Mucosa of rectum (tissue), 2 donors: ENCODE measurements around the gene NCKAP1.
"Not testable (repeated sequence)": the region's sequence is repeated elsewhere in the genome, so short reads cannot be mapped to it uniquely, and the experiment has no call there.

ENCODE experiments used
- H3K27ac ChIP-seq, 2 donors: one replicate each; pipeline ENCODE4 v1.7.0; 2013; ENCODE audit warnings: inconsistent platforms in 2 of 2, low read depth in 2 of 2, low read length in 2 of 2
- H3K27me3 ChIP-seq, 2 donors: one replicate each; pipeline ENCODE4 v1.7.0; 2013; ENCODE audit warnings: low read length in 2 of 2; ENCODE audit not compliant: control insufficient read depth in 2 of 2, insufficient read depth in 2 of 2
- H3K36me3 ChIP-seq, 2 donors: one replicate each; pipeline ENCODE4 v1.7.0; 2013; ENCODE audit warnings: low read length in 2 of 2; ENCODE audit not compliant: control insufficient read depth in 2 of 2, insufficient read depth in 2 of 2
- H3K4me1 ChIP-seq, 2 donors: one replicate each; pipeline ENCODE4 v1.7.0; 2013; ENCODE audit warnings: low read length in 2 of 2, mild to moderate bottlenecking in 1 of 2; ENCODE audit not compliant: control insufficient read depth in 2 of 2, insufficient read depth in 2 of 2
- H3K4me3 ChIP-seq, 2 donors: one replicate each; pipeline ENCODE4 v1.7.0; 2013; ENCODE audit warnings: low read length in 2 of 2
- H3K9ac ChIP-seq, 2 donors: one replicate each; pipeline ENCODE4 v1.7.0; 2013; ENCODE audit warnings: low read length in 2 of 2, low read depth in 1 of 2, mild to moderate bottlenecking in 1 of 2
- H3K9me3 ChIP-seq, 2 donors: one replicate each; pipeline ENCODE4 v1.7.0; 2013; ENCODE audit warnings: low read length in 2 of 2; ENCODE audit not compliant: control insufficient read depth in 2 of 2
- donor health status: healthy.
- donor health status: Normal muscosa, but diverticular disease.

The NCKAP1 gene

GRCh38 chr2:183068561-183068960 is 30.3 kb upstream of the NCKAP1 start:
- Histone ChIP-seq H3K4me3 (no peak overlapping the region), H3K27me3 (no peaks in the 10 kb centered on the region), H3K9me3 (no peaks in the 10 kb centered on the region), H3K9ac (no peak overlapping the region), H3K36me3 (no peaks in the 10 kb centered on the region), H3K4me1 (no peaks in the 10 kb centered on the region), H3K27ac (no peak overlapping the region)

GRCh38 chr2:183063083-183063482 is 24.8 kb upstream of the NCKAP1 start:
- no peaks in the 10 kb centered on the region for H3K36me3 ChIP-seq

GRCh38 chr2:183060571-183061231 is 22.4 kb upstream of the NCKAP1 start:
- H3K9ac ChIP-seq: no peak overlapping the region
- H3K9me3 ChIP-seq: no peaks in the 10 kb centered on the region
- peaks cover 0 to 3% of the 10 kb centered on the region in 2 donors for H3K4me1 ChIP-seq
- H3K36me3 ChIP-seq: no peaks in the 10 kb centered on the region
- H3K27ac ChIP-seq: no peak overlapping the region
- no peak overlapping the region for H3K4me3 ChIP-seq
- H3K27me3 ChIP-seq: no peaks in the 10 kb centered on the region

More at GRCh38 chr2:183063083-183063482, 24.8 kb upstream of the NCKAP1 start:
- Histone ChIP-seq H3K9ac (no peak overlapping the region), H3K4me1 (no peaks in the 10 kb centered on the region), H3K9me3 (no peaks in the 10 kb centered on the region), H3K27ac (no peak overlapping the region), H3K4me3 (no peak overlapping the region), H3K27me3 (no peaks in the 10 kb centered on the region)

- no peaks in the 10 kb centered on the region for H3K9me3 ChIP-seq
- no peaks in the 10 kb centered on the region for H3K27me3 ChIP-seq
- H3K4me3 ChIP-seq: no peak overlapping the region
- H3K9ac ChIP-seq: no peak overlapping the region
- H3K36me3 ChIP-seq: no peaks in the 10 kb centered on the region
- H3K4me1 ChIP-seq: peaks cover 0 to 3% of the 10 kb centered on the region in 2 donors
- no peak overlapping the region for H3K27ac ChIP-seq
Observed at GRCh38 chr2:183059561-183059960, 21.3 kb upstream of the NCKAP1 start.

- no peaks in the 10 kb centered on the region for H3K27me3 ChIP-seq
- no peak overlapping the region for H3K4me3 ChIP-seq
- no peaks in the 10 kb centered on the region for H3K36me3 ChIP-seq
- peaks cover 0 to 3% of the 10 kb centered on the region in 2 donors for H3K4me1 ChIP-seq
- no peak overlapping the region for H3K9ac ChIP-seq
- H3K9me3 ChIP-seq: no peaks in the 10 kb centered on the region
- no peak overlapping the region for H3K27ac ChIP-seq
Observed at GRCh38 chr2:183057333-183057985, 19.2 kb upstream of the NCKAP1 start.

- Histone ChIP-seq H3K4me1 (no peaks in the 10 kb centered on the region), H3K9me3 (no peaks in the 10 kb centered on the region), H3K27ac (no peak overlapping the region), H3K4me3 (no peak overlapping the region), H3K27me3 (no peaks in the 10 kb centered on the region), H3K9ac (no peak overlapping the region), H3K36me3 (no peaks in the 10 kb centered on the region)
Observed at GRCh38 chr2:183049420-183049819, 11.2 kb upstream of the NCKAP1 start.

- H3K27me3 ChIP-seq, H3K9me3 ChIP-seq, H3K36me3 ChIP-seq, H3K4me1 ChIP-seq, H3K9ac ChIP-seq, H3K4me3 ChIP-seq, H3K27ac ChIP-seq: not testable (repeated sequence)
Observed at GRCh38 chr2:183047486-183048125, 9.3 kb upstream of the NCKAP1 start.

GRCh38 chr2:183043580-183043979 is 5.3 kb upstream of the NCKAP1 start:
- H3K36me3 ChIP-seq, H3K27ac ChIP-seq, H3K9ac ChIP-seq, H3K4me3 ChIP-seq, H3K4me1 ChIP-seq, H3K9me3 ChIP-seq, H3K27me3 ChIP-seq: not testable (repeated sequence)

GRCh38 chr2:183040604-183041003 is 2.3 kb upstream of the NCKAP1 start:
- H3K36me3 ChIP-seq: no peaks in the 10 kb centered on the region
- no peak overlapping the region for H3K9ac ChIP-seq
- H3K9me3 ChIP-seq: no peaks in the 10 kb centered on the region
- no peak overlapping the region for H3K4me3 ChIP-seq
- H3K4me1 ChIP-seq: peaks cover 8 to 12% of the 10 kb centered on the region in 2 donors
- no peaks in the 10 kb centered on the region for H3K27me3 ChIP-seq
- no peak overlapping the region for H3K27ac ChIP-seq

- peak overlapping the region; percentile 69 to 86 for H3K9ac ChIP-seq
- H3K4me1 ChIP-seq: peaks cover 14 to 17% of the 10 kb centered on the region in 2 donors
- peak overlapping the region; percentile 65 to 87 for H3K4me3 ChIP-seq
- H3K27ac ChIP-seq: peak overlapping the region; percentile 94 to 96
- H3K9me3 ChIP-seq: no peaks in the 10 kb centered on the region
- H3K36me3 ChIP-seq: no peaks in the 10 kb centered on the region
- no peaks in the 10 kb centered on the region for H3K27me3 ChIP-seq
Observed at GRCh38 chr2:183037553-183038340, 510 bp downstream of the NCKAP1 start.
